ENCODE results near the gene TM9SF4. TPM values are rescaled to one million over a fixed set of nuclear protein-coding genes. Genes with fewer than 3 reads are reported as not detected.

Gene TM9SF4
- polyA plus RNA-seq (2012; ENCODE audit: insufficient read length, low read depth): 31.0 TPM

GRCh38 chr20:32109392-32110172 lies at the start of gene TM9SF4:
Gene TM9SF4, plus strand, starts transcription at chr20:32109714. Its CDS starts 27 bp downstream, at chr20:32109741.
- TF ChIP-seq SIN3A (IDR thresholded peaks at IDR 0.05; ENCODE audit: borderline replicate concordance, insufficient read depth, low read length) (0 out of 2 replicates have a peak, but pooled peaks have one; percentile 45), POLR2AphosphoS5 (IDR thresholded peaks at IDR 0.05; ENCODE audit: low read depth, low read length) (peak; percentile 93), FOXP2 (optimal IDR thresholded peaks at IDR 0.05; ENCODE audit: borderline replicate concordance, extremely low read depth, extremely low read length, insufficient read depth) (no peak), TAF1 (IDR thresholded peaks at IDR 0.05; ENCODE audit: borderline replicate concordance, insufficient read depth, low read length) (peak; percentile 98), REST (IDR thresholded peaks at IDR 0.05; ENCODE audit: insufficient read depth in 1 of 2, low read depth in 2 of 2, low read length in 2 of 2) (peak; percentile 5 to 32; a peak in 1 of 4 replicates)

- TF ChIP-seq FOXP2 (optimal IDR thresholded peaks at IDR 0.05; ENCODE audit: borderline replicate concordance, extremely low read depth, extremely low read length, insufficient read depth): no peak
- TF ChIP-seq SIN3A (IDR thresholded peaks at IDR 0.05; ENCODE audit: borderline replicate concordance, insufficient read depth, low read length): no peak
- TF ChIP-seq TAF1 (IDR thresholded peaks at IDR 0.05; ENCODE audit: borderline replicate concordance, insufficient read depth, low read length): no peak
- no peak for TF ChIP-seq REST (IDR thresholded peaks at IDR 0.05; ENCODE audit: insufficient read depth in 1 of 2, low read depth in 2 of 2, low read length in 2 of 2)
- TF ChIP-seq POLR2AphosphoS5 (IDR thresholded peaks at IDR 0.05; ENCODE audit: low read depth, low read length): no peak
These were observed 46.7 kb upstream of the TM9SF4 start for GRCh38 chr20:32062776-32063170.

- TF ChIP-seq FOXP2 (optimal IDR thresholded peaks at IDR 0.05; ENCODE audit: borderline replicate concordance, extremely low read depth, extremely low read length, insufficient read depth): no peak
These were observed 45.8 kb upstream of the TM9SF4 start for GRCh38 chr20:32063695-32064094.

- TF ChIP-seq FOXP2 (optimal IDR thresholded peaks at IDR 0.05; ENCODE audit: borderline replicate concordance, extremely low read depth, extremely low read length, insufficient read depth) (no peak), POLR2AphosphoS5 (IDR thresholded peaks at IDR 0.05; ENCODE audit: low read depth, low read length) (no peak), TAF1 (IDR thresholded peaks at IDR 0.05; ENCODE audit: borderline replicate concordance, insufficient read depth, low read length) (no peak), SIN3A (IDR thresholded peaks at IDR 0.05; ENCODE audit: borderline replicate concordance, insufficient read depth, low read length) (no peak), REST (IDR thresholded peaks at IDR 0.05; ENCODE audit: insufficient read depth in 1 of 2, low read depth in 2 of 2, low read length in 2 of 2) (no peak)
These were observed 44.8 kb upstream of the TM9SF4 start for GRCh38 chr20:32064667-32065066.

- TF ChIP-seq POLR2AphosphoS5 (IDR thresholded peaks at IDR 0.05; ENCODE audit: low read depth, low read length): no peak
- no peak for TF ChIP-seq SIN3A (IDR thresholded peaks at IDR 0.05; ENCODE audit: borderline replicate concordance, insufficient read depth, low read length)
- no peak for TF ChIP-seq FOXP2 (optimal IDR thresholded peaks at IDR 0.05; ENCODE audit: borderline replicate concordance, extremely low read depth, extremely low read length, insufficient read depth)
- TF ChIP-seq TAF1 (IDR thresholded peaks at IDR 0.05; ENCODE audit: borderline replicate concordance, insufficient read depth, low read length): no peak
- TF ChIP-seq REST (IDR thresholded peaks at IDR 0.05; ENCODE audit: insufficient read depth in 1 of 2, low read depth in 2 of 2, low read length in 2 of 2): no peak
These were observed 42.2 kb upstream of the TM9SF4 start for GRCh38 chr20:32067234-32067821.

Data from PFSK-1 (cell line).